Measurements from ENCODE around the gene GCA. TPM values are rescaled to one million over a fixed set of nuclear protein-coding genes. Genes with fewer than 3 reads are reported as not detected.

Gene GCA
- polyA plus RNA-seq, 1 donor from 2014 or later = 45.3 TPM

DNA sequence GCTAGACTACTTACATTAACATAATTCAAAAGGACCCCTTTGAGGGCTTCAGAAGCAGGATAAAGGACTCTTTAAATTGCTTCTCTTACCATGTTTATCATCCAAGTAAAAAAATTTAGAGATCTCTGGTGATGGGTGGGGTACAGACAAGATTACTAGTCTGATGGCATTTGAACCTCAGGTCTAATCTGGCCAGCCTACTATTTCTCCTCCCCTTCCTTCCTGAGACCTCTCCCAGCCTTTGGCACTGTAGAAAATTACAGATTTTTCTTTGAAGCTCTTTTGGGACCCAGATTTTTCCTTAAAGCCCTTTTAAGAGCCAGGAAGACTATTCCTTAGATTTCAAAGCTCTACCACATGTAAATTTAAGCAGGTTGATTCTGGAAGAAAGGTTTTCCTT is 28.9 kb downstream of the GCA start:
- H3K4me3 ChIP-seq (ENCODE audit: low read length) = no peak overlapping the region
- H3K9me2 ChIP-seq (ENCODE audit: insufficient read depth, low read length) = no peaks in the 10 kb centered on the region
- no peak overlapping the region for H3K27ac ChIP-seq (ENCODE audit: low read length)
- H2AFZ ChIP-seq (ENCODE audit: low read depth, low read length) = no peak overlapping the region
- H3F3A ChIP-seq (ENCODE audit: insufficient read depth, low read length, poor library complexity, severe bottlenecking) = no peaks in the 10 kb centered on the region
- H3K9ac ChIP-seq (ENCODE audit: low read length) = no peak overlapping the region
- no peaks in the 10 kb centered on the region for H4K20me1 ChIP-seq (ENCODE audit: insufficient read depth)
- H3K27me3 ChIP-seq (ENCODE audit: insufficient read depth, low read depth, low read length) = no peaks in the 10 kb centered on the region
- H3K36me3 ChIP-seq (ENCODE audit: insufficient read depth, low read length) = no peaks in the 10 kb centered on the region
- TF ChIP-seq, protein P1, sequence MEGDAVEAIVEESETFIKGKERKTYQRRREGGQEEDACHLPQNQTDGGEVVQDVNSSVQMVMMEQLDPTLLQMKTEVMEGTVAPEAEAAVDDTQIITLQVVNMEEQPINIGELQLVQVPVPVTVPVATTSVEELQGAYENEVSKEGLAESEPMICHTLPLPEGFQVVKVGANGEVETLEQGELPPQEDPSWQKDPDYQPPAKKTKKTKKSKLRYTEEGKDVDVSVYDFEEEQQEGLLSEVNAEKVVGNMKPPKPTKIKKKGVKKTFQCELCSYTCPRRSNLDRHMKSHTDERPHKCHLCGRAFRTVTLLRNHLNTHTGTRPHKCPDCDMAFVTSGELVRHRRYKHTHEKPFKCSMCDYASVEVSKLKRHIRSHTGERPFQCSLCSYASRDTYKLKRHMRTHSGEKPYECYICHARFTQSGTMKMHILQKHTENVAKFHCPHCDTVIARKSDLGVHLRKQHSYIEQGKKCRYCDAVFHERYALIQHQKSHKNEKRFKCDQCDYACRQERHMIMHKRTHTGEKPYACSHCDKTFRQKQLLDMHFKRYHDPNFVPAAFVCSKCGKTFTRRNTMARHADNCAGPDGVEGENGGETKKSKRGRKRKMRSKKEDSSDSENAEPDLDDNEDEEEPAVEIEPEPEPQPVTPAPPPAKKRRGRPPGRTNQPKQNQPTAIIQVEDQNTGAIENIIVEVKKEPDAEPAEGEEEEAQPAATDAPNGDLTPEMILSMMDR (IDR thresholded peaks at IDR 0.05; ENCODE audit: poor library complexity, severe bottlenecking) = no peak
- no peak for TF ChIP-seq POLR2AphosphoS5 (IDR thresholded peaks at IDR 0.05)
- no peak for TF ChIP-seq SMC3 (conservative IDR thresholded peaks at IDR 0.05; ENCODE audit: poor library complexity)
- TF ChIP-seq EP300 (conservative IDR thresholded peaks at IDR 0.05; ENCODE audit: poor library complexity, severe bottlenecking) = no peak
- TF ChIP-seq, protein P2, sequence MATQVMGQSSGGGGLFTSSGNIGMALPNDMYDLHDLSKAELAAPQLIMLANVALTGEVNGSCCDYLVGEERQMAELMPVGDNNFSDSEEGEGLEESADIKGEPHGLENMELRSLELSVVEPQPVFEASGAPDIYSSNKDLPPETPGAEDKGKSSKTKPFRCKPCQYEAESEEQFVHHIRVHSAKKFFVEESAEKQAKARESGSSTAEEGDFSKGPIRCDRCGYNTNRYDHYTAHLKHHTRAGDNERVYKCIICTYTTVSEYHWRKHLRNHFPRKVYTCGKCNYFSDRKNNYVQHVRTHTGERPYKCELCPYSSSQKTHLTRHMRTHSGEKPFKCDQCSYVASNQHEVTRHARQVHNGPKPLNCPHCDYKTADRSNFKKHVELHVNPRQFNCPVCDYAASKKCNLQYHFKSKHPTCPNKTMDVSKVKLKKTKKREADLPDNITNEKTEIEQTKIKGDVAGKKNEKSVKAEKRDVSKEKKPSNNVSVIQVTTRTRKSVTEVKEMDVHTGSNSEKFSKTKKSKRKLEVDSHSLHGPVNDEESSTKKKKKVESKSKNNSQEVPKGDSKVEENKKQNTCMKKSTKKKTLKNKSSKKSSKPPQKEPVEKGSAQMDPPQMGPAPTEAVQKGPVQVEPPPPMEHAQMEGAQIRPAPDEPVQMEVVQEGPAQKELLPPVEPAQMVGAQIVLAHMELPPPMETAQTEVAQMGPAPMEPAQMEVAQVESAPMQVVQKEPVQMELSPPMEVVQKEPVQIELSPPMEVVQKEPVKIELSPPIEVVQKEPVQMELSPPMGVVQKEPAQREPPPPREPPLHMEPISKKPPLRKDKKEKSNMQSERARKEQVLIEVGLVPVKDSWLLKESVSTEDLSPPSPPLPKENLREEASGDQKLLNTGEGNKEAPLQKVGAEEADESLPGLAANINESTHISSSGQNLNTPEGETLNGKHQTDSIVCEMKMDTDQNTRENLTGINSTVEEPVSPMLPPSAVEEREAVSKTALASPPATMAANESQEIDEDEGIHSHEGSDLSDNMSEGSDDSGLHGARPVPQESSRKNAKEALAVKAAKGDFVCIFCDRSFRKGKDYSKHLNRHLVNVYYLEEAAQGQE (IDR thresholded peaks at IDR 0.05; ENCODE audit: borderline replicate concordance) = no peak
- TF ChIP-seq RAD21 (conservative IDR thresholded peaks at IDR 0.05) = no peak
- TF ChIP-seq MXI1 (conservative IDR thresholded peaks at IDR 0.05; ENCODE audit: poor library complexity, severe bottlenecking) = no peak
- no peak for TF ChIP-seq TAF1 (IDR thresholded peaks at IDR 0.05; ENCODE audit: low read depth)
- TF ChIP-seq EZH2 (IDR thresholded peaks at IDR 0.05; ENCODE audit: borderline replicate concordance, insufficient read depth, low read length, poor library complexity, severe bottlenecking) = no peak
- H3K9me3 ChIP-seq (ENCODE audit: low read length) = no peaks in the 10 kb centered on the region
- H3K79me2 ChIP-seq (replicated peaks; ENCODE audit: insufficient read depth, low read length) = no peaks in the 10 kb centered on the region
- H3K4me2 ChIP-seq (ENCODE audit: low read length) = no peak overlapping the region

DNA sequence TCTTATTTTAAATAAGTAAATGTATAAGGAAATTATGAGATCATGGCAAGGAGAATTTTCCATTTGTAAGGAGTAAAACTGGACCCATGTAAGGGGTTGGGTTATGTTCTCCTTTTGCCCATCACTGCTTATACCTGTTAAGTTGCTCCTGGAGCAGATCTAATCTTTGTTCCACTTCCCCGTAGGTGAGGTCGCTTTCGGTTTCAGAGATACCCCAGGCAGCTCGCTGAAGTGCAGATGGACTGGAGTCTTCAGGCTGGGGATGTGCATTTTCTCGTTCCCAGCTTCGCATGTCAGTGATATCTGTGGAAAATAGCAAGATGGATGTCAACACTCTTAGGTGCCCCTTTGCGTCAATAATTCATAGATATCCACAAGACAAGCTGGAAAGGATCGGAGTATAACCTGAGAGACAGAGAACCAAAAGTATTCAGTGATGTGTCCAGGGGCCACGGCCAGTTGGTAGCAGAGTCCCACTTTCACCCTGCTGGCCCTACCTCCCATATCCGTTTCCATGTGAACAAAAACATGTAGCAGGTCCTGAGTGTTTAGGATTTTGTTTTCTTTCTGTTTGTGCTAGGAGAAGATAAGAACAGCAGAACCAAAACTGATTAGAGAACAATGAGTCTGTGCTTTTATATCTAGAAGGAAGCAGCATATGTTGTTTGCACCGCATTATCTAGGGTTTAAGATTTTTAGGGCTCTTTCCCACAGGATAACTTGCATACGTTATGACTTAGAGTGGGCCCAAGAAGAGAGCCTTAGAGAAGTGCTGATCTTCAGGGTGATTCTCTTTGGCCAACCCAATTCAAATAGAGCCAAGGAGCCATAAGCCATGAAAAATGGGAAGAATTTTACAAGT is 36.0 kb downstream of the GCA start:
- no peaks in the 10 kb centered on the region for H3K9me2 ChIP-seq (ENCODE audit: insufficient read depth, low read length)
- H3K36me3 ChIP-seq (ENCODE audit: insufficient read depth, low read length) = peaks cover 7% of the 10 kb centered on the region
- no peak overlapping the region for H3K9ac ChIP-seq (ENCODE audit: low read length)
- TF ChIP-seq, protein P2 (IDR thresholded peaks at IDR 0.05; ENCODE audit: borderline replicate concordance) = no peak
- no peak for TF ChIP-seq TAF1 (IDR thresholded peaks at IDR 0.05; ENCODE audit: low read depth)
- no peak for TF ChIP-seq MXI1 (conservative IDR thresholded peaks at IDR 0.05; ENCODE audit: poor library complexity, severe bottlenecking)
- no peak for TF ChIP-seq EZH2 (IDR thresholded peaks at IDR 0.05; ENCODE audit: borderline replicate concordance, insufficient read depth, low read length, poor library complexity, severe bottlenecking)
- TF ChIP-seq RAD21 (conservative IDR thresholded peaks at IDR 0.05) = no peak
- TF ChIP-seq SMC3 (conservative IDR thresholded peaks at IDR 0.05; ENCODE audit: poor library complexity) = no peak
- TF ChIP-seq, protein P1 (IDR thresholded peaks at IDR 0.05; ENCODE audit: poor library complexity, severe bottlenecking) = no peak
- TF ChIP-seq EP300 (conservative IDR thresholded peaks at IDR 0.05; ENCODE audit: poor library complexity, severe bottlenecking) = no peak
- no peak for TF ChIP-seq POLR2AphosphoS5 (IDR thresholded peaks at IDR 0.05)
- H3K4me2 ChIP-seq (ENCODE audit: low read length) = no peak overlapping the region
- H3F3A ChIP-seq (ENCODE audit: insufficient read depth, low read length, poor library complexity, severe bottlenecking) = no peaks in the 10 kb centered on the region
- H3K4me3 ChIP-seq (ENCODE audit: low read length) = no peak overlapping the region
- H3K27ac ChIP-seq (ENCODE audit: low read length) = no peak overlapping the region
- H3K9me3 ChIP-seq (ENCODE audit: low read length) = no peaks in the 10 kb centered on the region
- H3K79me2 ChIP-seq (replicated peaks; ENCODE audit: insufficient read depth, low read length) = no peaks in the 10 kb centered on the region
- no peak overlapping the region for H2AFZ ChIP-seq (ENCODE audit: low read depth, low read length)
- H4K20me1 ChIP-seq (ENCODE audit: insufficient read depth) = no peaks in the 10 kb centered on the region
- H3K27me3 ChIP-seq (ENCODE audit: insufficient read depth, low read depth, low read length) = no peaks in the 10 kb centered on the region
